HK-2 (cell line): ENCODE results near the gene DPYSL3.

Experiments used
- DNase-seq: peaks from one replicate; pipeline ENCODE4 v3.0.0-alpha.2; 2018; ENCODE audit not compliant: unreplicated experiment

The DPYSL3 gene

GRCh38 chr5:147403651-147404640 is 105.9 kb downstream of the DPYSL3 start:
- peak; percentile 60 for DNase-seq

- no peak for DNase-seq
Observed at GRCh38 chr5:147400881-147401280, 109.0 kb downstream of the DPYSL3 start.

DNA sequence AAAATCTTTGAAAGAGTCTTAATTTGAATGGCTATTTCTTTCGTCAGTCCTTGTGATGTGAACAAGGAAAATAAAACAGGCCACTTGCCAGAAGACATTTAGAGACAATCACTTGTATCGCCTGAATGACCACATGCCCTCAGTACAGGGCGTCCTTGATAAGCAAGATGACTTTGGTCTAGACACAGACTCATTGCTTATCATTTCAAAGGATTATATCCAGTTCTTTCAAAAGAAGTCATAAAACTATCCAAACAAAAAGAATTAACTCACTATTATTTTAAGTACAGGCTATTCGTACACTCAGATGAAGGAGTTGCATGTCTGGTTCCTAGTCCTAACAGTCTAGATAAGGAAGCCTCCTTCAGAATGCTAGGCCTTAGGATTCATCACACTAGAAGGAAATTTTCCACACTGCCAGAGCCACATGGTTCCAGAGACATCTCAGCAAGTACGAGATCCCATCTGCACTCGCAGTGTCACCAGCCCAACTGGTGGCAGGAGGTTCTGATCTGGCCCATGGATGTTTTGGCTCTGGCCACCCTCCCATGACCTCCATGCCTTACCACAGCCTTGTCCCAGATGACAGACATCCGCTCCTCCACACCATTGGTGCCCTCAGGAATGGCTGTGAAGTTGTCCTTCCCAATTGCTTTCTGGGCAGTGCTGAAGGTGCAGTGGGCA is 109.6 kb downstream of the DPYSL3 start:
- no peak for DNase-seq

GRCh38 chr5:147398860-147399259 is 111.0 kb downstream of the DPYSL3 start:
- DNase-seq, result no peak

- no peak for DNase-seq
Observed at GRCh38 chr5:147397616-147398015, 112.3 kb downstream of the DPYSL3 start.

DNA sequence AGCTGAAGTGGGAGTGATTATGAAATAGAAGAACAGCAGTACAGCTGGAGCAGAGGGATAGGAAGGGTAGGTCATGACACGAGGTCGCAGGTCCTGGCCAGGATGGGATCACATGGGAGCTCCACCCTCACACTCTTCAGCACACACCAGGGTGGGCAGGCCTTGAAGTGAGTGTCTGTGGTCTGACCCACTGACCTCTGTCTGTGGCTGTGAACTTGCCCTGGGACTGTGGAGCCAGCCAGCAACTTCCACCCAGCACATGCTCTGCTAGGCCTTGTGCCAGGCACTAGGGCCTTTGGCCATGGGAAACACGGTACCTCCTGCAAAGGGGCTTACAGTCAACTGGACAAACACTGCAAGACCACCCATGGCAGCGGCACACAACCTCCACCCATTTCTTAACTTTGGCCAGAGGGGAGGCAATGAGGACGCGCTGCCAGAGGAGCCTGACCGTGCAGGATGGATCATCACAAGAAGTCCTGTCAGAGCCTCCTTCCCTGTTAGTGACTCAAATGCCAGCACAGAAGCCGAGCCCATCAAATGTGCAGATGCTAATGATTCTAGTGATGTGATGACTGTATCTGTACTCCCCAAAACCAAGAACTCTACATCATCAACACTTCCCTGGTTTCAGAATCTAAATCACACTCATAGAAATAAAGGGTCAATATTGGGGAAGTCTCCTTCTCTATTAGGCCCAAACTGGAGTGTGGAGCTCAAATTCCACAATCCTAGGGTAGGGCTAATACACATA is 113.6 kb downstream of the DPYSL3 start:
- no peak for DNase-seq

DNA sequence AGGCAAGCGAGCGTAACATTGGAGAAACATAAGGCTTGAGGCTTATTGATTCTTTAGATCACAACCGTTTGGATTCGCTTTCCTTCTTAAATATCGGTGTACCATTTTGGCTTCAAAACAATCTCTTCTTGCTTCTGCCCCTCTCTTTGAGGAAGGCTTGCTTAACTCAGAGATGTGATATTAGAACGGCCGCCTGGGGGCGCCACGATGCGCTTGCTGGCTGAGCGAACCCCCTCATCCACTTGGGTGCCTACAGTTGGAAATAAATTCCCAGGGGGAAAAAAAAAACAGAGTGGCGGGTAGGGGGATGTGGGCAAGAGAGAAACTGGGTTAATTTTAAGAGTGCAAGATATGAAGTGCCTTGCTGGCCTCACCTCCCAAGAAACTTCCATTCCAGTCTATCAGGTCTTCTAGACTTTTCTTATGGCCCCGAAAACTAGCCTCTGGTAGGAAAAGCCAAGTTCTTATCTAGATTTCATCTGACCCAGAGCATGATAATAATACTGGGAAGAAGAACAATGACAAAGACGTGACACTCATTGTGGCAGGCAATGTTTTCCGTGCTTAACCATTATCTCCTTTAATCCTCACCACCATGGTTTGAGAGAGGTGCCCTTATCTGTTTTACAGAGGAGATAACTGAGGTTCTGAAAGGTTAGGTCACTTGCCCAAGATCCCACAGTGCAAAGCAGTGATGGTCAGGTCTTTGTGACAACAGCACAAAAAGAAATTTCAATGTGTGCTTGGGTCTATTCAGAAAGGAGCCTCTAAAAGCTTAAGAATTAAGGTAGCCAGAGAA is 115.8 kb downstream of the DPYSL3 start:
- no peak for DNase-seq

DNA sequence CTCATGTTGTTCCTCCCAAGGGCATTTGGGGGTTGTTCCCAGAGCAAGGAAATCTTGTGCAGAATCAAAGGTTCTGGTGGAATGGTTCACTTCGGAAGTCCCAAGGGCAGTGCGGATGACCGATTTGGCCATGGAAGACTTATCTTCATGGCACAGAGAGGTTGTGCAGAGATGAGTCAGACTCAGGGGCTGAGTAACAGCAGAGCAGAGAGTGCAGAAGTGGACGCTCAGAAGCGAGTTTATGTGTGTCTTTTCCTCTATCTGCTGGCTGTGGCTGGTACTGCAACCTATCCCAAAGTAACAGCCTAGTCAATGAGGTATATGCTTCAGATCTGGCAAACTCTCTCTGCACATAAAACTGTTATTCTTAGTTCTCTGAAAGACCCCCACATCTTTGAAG is 118.1 kb downstream of the DPYSL3 start:
- peak; percentile 47 for DNase-seq

- no peak for DNase-seq
Observed at GRCh38 chr5:147390654-147391225, 119.1 kb downstream of the DPYSL3 start.

- no peak for DNase-seq
Observed at GRCh38 chr5:147388184-147389108, 121.4 kb downstream of the DPYSL3 start.

DNA sequence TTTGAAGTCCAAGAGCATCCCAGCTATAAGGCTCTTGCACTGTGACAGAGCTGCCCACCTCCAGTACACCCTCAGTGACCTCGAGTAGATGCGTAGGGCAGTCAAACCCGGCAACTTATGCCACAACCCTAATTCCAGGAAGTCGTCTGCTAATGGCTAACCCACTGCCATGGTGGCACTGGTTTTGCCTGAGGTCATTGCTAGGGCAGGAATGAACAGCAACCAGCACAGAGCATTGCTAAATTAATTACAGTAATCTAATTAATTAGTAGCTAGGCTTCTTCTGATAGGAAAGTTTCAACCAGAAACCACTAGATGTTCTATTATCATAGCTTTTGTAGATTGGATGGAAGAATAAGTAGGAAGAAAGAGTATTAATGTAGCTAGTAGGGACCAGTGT is 122.8 kb downstream of the DPYSL3 start:
- no peak for DNase-seq

DNA sequence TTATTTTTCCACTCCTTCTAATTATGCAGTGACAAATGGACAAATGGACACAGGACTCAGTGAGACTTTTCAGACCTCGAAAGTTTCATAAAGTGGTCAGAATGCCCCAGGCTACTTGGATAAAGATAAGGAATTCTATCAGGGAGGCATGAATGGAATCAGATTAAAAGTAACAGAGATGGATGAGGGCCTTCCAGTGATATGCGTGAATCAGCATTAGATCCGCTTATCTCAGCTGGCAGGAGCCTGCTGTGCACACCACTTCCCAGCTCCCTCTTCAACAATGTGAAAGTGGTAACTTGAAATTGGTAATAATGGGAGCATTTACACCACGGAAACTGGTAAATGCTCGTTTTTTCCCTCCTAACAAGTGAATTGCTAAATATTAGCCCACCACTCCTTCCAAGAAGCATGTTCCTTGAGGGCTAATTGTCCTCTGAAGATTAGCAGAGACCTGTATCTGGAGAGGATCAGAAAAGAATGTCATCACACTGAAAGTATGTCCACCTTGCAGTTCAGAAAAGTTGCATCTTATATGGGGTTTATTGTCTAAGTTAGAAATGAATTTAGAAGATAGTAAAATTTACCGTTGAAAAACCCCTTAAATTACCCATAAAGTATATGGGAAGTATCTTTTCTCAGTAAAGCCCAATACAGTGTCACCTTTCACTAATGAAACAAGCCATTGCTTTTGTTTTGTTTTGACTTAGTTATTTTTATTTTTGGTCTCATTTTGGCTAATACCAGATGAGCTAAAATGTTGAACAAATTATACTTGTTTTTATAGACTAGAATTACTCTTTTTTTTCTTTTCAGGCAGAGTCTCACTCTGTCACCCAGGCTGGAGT is 125.3 kb downstream of the DPYSL3 start:
- no peak for DNase-seq

- DNase-seq, result no peak
Observed at GRCh38 chr5:147382776-147383175, 127.1 kb downstream of the DPYSL3 start.

DNA sequence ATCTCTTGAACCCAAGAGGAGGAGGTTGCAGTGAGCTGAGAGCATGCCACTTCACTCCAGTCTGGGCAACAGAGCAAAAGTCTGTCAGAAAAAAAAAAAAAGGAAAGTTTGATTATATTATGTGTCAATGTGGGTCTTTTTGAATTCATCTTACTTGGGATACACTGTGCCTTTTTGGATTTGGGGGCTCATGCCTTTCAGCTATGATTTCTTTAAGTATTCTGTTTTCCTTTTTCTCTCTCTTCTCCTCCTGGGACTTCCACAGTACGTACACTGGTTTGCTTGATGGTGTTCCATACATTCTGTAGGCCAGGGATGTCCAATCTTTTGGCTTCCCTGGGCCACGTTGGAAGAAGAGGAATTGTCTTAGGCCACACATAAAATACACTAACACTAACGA is 128.3 kb downstream of the DPYSL3 start:
- DNase-seq, result no peak

- no peak for DNase-seq
Observed at GRCh38 chr5:147377682-147378081, 132.2 kb downstream of the DPYSL3 start.

GRCh38 chr5:147375151-147375550 is 134.7 kb downstream of the DPYSL3 start:
- DNase-seq, result no peak

DNA sequence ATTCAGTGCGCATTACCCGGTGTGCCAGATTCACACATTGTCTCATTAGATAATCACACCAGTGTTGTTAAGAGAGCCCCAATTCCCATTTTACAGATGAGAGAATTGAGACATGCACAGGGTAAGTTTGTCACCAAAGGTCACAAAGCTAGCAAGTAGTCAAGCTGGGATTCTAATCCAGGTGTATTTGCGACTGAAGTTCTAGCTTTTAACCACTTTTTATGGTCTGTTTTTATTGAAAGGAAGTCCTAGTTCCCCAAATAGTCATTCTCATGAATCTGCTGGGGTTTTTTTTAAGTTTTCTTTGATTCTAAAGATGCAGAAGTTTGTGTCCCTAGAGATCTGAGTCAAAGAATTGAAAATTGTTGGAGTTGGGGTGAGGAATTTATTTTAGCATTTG is 136.5 kb downstream of the DPYSL3 start:
- no peak for DNase-seq

DNA sequence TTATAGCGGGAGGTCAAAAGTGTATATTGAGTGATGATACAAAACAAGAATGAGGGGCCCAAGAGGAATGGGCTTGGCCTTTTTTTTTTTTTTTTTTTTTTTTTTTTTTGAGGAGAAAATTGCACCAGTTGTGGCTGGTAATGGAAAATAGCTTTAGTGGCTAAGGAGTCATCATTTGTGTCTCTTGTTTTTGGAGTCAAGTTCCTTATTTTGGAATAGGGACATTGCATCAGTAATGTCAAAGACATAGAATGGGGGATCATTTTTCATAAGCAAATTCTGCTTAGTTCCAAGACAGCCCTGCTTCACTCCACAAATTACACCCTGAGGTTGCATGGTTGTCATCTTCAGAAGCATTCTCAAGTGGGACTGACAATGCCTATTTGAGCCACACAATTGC is 137.7 kb downstream of the DPYSL3 start:
- no peak for DNase-seq

GRCh38 chr5:147371290-147371689 is 138.6 kb downstream of the DPYSL3 start:
- DNase-seq, result no peak
